ENCODE data around the gene PSMB3.

GRCh38 chr17:38800237-38800760, 47.8 kb downstream of the PSMB3 start:
- TF ChIP-seq, protein P1, sequence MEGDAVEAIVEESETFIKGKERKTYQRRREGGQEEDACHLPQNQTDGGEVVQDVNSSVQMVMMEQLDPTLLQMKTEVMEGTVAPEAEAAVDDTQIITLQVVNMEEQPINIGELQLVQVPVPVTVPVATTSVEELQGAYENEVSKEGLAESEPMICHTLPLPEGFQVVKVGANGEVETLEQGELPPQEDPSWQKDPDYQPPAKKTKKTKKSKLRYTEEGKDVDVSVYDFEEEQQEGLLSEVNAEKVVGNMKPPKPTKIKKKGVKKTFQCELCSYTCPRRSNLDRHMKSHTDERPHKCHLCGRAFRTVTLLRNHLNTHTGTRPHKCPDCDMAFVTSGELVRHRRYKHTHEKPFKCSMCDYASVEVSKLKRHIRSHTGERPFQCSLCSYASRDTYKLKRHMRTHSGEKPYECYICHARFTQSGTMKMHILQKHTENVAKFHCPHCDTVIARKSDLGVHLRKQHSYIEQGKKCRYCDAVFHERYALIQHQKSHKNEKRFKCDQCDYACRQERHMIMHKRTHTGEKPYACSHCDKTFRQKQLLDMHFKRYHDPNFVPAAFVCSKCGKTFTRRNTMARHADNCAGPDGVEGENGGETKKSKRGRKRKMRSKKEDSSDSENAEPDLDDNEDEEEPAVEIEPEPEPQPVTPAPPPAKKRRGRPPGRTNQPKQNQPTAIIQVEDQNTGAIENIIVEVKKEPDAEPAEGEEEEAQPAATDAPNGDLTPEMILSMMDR (optimal IDR thresholded peaks at IDR 0.05 in 1 of 3, IDR thresholded peaks at IDR 0.05 in 1 of 3, conservative IDR thresholded peaks at IDR 0.05 in 1 of 3; ENCODE audit: extremely low read depth in 1 of 3, insufficient read depth in 2 of 3, low read length in 3 of 3): no peak
- TF ChIP-seq EZH2 (IDR thresholded peaks at IDR 0.05; ENCODE audit: low read length): no peak

Measured in keratinocyte (primary cell).